PC-3 (cell line): Measurements from ENCODE around the gene FOXA3. TPM values are rescaled to one million over a fixed set of nuclear protein-coding genes. Genes with fewer than 3 reads are reported as not detected.

Experiments used
- ATAC-seq: fragments of 200-7000 bp; cut with Tn5 transposase; 2 replicates; pipeline ENCODE4 v1.9.1; 2020; ENCODE audit warnings: mild to moderate bottlenecking, moderate library complexity
- BruUV-seq: library from RNA; stranded (reverse); fragments of 400-500 nt; replicated peaks from 2 replicates; lab custom pipeline; 2021; lab: Mats Ljungman, UMichigan
- CTCF ChIA-PET: fragments of 300-600 bp; sonication (Branson Sonifier 250); formaldehyde crosslinking; loops from one replicate; lab custom pipeline; 2022; ENCODE audit warnings: antibody characterized with exemption; lab: Charles Lee
- POLR2A ChIA-PET: fragments of 300-600 bp; sonication (Branson Sonifier 250); formaldehyde crosslinking; loops from one replicate; lab custom pipeline; 2022; ENCODE audit warnings: antibody characterized with exemption; ENCODE audit not compliant: unreplicated experiment; lab: Charles Lee
- DNase-seq: peaks from one replicate; pipeline ENCODE4 v3.0.0-alpha.2; 2015
- H2AFZ ChIP-seq: fragments of 300-600 bp; sonication (generic); 2 replicates; pipeline ENCODE4 v1.6.0; 2016; ENCODE audit warnings: antibody characterized with exemption, low read length
- H3F3A ChIP-seq: fragments of 300-600 bp; sonication (generic); one replicate; pipeline ENCODE4 v1.6.0; 2017; ENCODE audit warnings: antibody characterized with exemption, low read length, control low read depth, mild to moderate bottlenecking; ENCODE audit not compliant: unreplicated experiment
- H3K27ac ChIP-seq: fragments of 300-600 bp; sonication (generic); 2 replicates; pipeline ENCODE4 v1.5.1; 2016; ENCODE audit warnings: mild to moderate bottlenecking, low read length
- H3K27me3 ChIP-seq: fragments of 300-600 bp; sonication (generic); 2 replicates; pipeline ENCODE4 v1.6.1; 2016; ENCODE audit warnings: low read length, mixed read lengths
- H3K36me3 ChIP-seq: fragments of 300-600 bp; sonication (generic); 2 replicates; pipeline ENCODE4 v1.6.1; 2016; ENCODE audit warnings: low read depth, mixed run types, low read length, mixed read lengths
- H3K4me1 ChIP-seq: fragments of 300-600 bp; sonication (generic); 2 replicates; pipeline ENCODE4 v1.5.1; 2016; ENCODE audit warnings: low read length; ENCODE audit not compliant: insufficient read depth
- H3K4me2 ChIP-seq: fragments of 300-600 bp; sonication (generic); 2 replicates; pipeline ENCODE4 v1.6.0; 2016; ENCODE audit warnings: low read length
- H3K4me3 ChIP-seq: fragments of 300-600 bp; sonication (generic); 2 replicates; pipeline ENCODE4 v1.5.1; 2016; ENCODE audit warnings: mild to moderate bottlenecking, low read length, mixed read lengths
- H3K79me2 ChIP-seq: fragments of 300-600 bp; sonication (generic); 2 replicates; pipeline ENCODE4 v1.6.1; 2017; ENCODE audit warnings: low read length, mixed read lengths
- H3K9ac ChIP-seq: fragments of 300-600 bp; sonication (generic); 2 replicates; pipeline ENCODE4 v1.6.0; 2016; ENCODE audit warnings: mild to moderate bottlenecking, low read length
- H3K9me2 ChIP-seq: fragments of 300-600 bp; sonication (generic); replicated peaks from 2 replicates; pipeline ENCODE4 v1.6.1; 2016; ENCODE audit warnings: mixed run types, low read length, mixed read lengths
- H3K9me3 ChIP-seq: fragments of 300-600 bp; sonication (generic); 2 replicates; pipeline ENCODE4 v1.6.1; 2016; ENCODE audit warnings: low read length, mixed read lengths
- H4K20me1 ChIP-seq: fragments of 300-600 bp; sonication (generic); 2 replicates; pipeline ENCODE4 v1.6.1; 2016; ENCODE audit warnings: low read length, mixed read lengths
- CTCF ChIP-seq: fragments of 300-600 bp; sonication (generic); conservative IDR thresholded peaks from 2 replicates; pipeline ENCODE4 v1.5.1; 2017; ENCODE audit warnings: antibody characterized with exemption, low read depth, mild to moderate bottlenecking, low read length
- EZH2 ChIP-seq: fragments of 300-600 bp; sonication (generic); IDR thresholded peaks from one replicate; pipeline ENCODE4 v1.6.1; 2017; ENCODE audit warnings: antibody characterized with exemption, mild to moderate bottlenecking, low read length; ENCODE audit not compliant: unreplicated experiment
- EZH2phosphoT487 ChIP-seq: fragments of 300-600 bp; sonication (generic); IDR thresholded peaks from 2 replicates; pipeline ENCODE4 v1.6.1; 2018; ENCODE audit warnings: mild to moderate bottlenecking, antibody characterized with exemption, low read length, borderline replicate concordance
- intact Hi-C: fragments of 100-400 bp; cut with micrococcal nuclease; formaldehyde crosslinking; loops from 2 replicates; pipeline ENCODE4 v1.9.0; 2023
- total RNA-seq: library from RNA; depleted of rRNA; stranded (reverse); fragments of >200 nt; gene quantifications from 2 replicates; pipeline ENCODE4 v1.2.3, GENCODE V29; 2014

Gene FOXA3
- total RNA-seq, 1 experiment from 2014 or later, result 0.33 TPM

GRCh38 chr19:45905011-45905410 lies 40.9 kb downstream of the FOXA3 start:
- intact Hi-C loops, result no loop called here
- ChIA-PET POLR2A (no interaction called here), CTCF (no interaction called here)
- Histone ChIP-seq H3K9me2 (no peaks in the 10 kb centered on the region), H3K27ac (no peak overlapping the region), H4K20me1 (no peaks in the 10 kb centered on the region), H2AFZ (no peak overlapping the region), H3K9ac (no peak overlapping the region), H3K79me2 (peaks cover 10% of the 10 kb centered on the region; the same call in 1 of the 2 replicates), H3K4me1 (peaks cover 11% of the 10 kb centered on the region), H3K4me3 (no peak overlapping the region), H3K9me3 (no peaks in the 10 kb centered on the region), H3F3A (no peaks in the 10 kb centered on the region), H3K27me3 (no peaks in the 10 kb centered on the region), H3K36me3 (no peaks in the 10 kb centered on the region), H3K4me2 (no peak overlapping the region)
- no TSS peak for BruUV-seq
- TF ChIP-seq CTCF (no peak), EZH2 (no peak), EZH2phosphoT487 (no peak)
- DNase-seq (no peak), ATAC-seq (no peak)

GRCh38 chr19:45906221-45906620 lies 42.1 kb downstream of the FOXA3 start:
- H3K79me2 ChIP-seq, result peaks cover 5% of the 10 kb centered on the region; the same call in 1 of the 2 replicates
- H3K4me3 ChIP-seq, result no peak overlapping the region
- ATAC-seq (no peak), DNase-seq (peak; percentile 47)
- no peaks in the 10 kb centered on the region for H3K9me2 ChIP-seq
- H3K36me3 ChIP-seq, result no peaks in the 10 kb centered on the region
- no peaks in the 10 kb centered on the region for H4K20me1 ChIP-seq
- BruUV-seq, result no TSS peak
- H3K9ac ChIP-seq, result no peak overlapping the region
- H3F3A ChIP-seq, result no peaks in the 10 kb centered on the region
- no peaks in the 10 kb centered on the region for H3K27me3 ChIP-seq
- no peak overlapping the region for H3K27ac ChIP-seq
- ChIA-PET POLR2A (no interaction called here), CTCF (interaction anchor here (0.7 kb wide), 1 partner anchor 131 kb away, joined by 6 read pairs; no protein-coding TSS in a partner anchor)
- H3K4me2 ChIP-seq, result no peak overlapping the region
- no peak for TF ChIP-seq EZH2phosphoT487
- no peak for TF ChIP-seq EZH2
- no peak for TF ChIP-seq CTCF
- H2AFZ ChIP-seq, result peak overlapping the region; percentile 33; the same call in 1 of the 2 replicates
- no peaks in the 10 kb centered on the region for H3K9me3 ChIP-seq
- intact Hi-C loops, result no loop called here
- H3K4me1 ChIP-seq, result peaks cover 4% of the 10 kb centered on the region

GRCh38 chr19:45908956-45909355 lies 44.8 kb downstream of the FOXA3 start:
- H3K9me3 ChIP-seq, result no peaks in the 10 kb centered on the region
- no peaks in the 10 kb centered on the region for H4K20me1 ChIP-seq
- CTCF ChIA-PET, result no interaction called here
- H3K36me3 ChIP-seq, result no peaks in the 10 kb centered on the region
- no peaks in the 10 kb centered on the region for H3F3A ChIP-seq
- no TSS peak for BruUV-seq
- POLR2A ChIA-PET, result interaction anchor here (0.7 kb wide), 1 partner anchor 442 kb away, joined by 3 read pairs; no protein-coding TSS in a partner anchor
- intact Hi-C loops, result no loop called here
- H3K9me2 ChIP-seq, result no peaks in the 10 kb centered on the region
- no peaks in the 10 kb centered on the region for H3K79me2 ChIP-seq
- H3K4me2 ChIP-seq, result no peak overlapping the region
- no peak for DNase-seq
- no peak overlapping the region for H2AFZ ChIP-seq
- TF ChIP-seq CTCF (no peak), EZH2phosphoT487 (no peak), EZH2 (no peak)
- no peak overlapping the region for H3K4me3 ChIP-seq
- peaks cover 4% of the 10 kb centered on the region for H3K4me1 ChIP-seq
- H3K27ac ChIP-seq, result no peak overlapping the region
- H3K27me3 ChIP-seq, result no peaks in the 10 kb centered on the region
- H3K9ac ChIP-seq, result no peak overlapping the region
- ATAC-seq, result no peak
